WTC11 (cell line): Measurements from ENCODE around the gene EGFR.

Source experiments
- CREB1 ChIP-seq: sonication (generic); formaldehyde crosslinking; IDR thresholded peaks from 2 replicates; pipeline ENCODE4 v1.8.0; 2023; ENCODE audit warnings: mild to moderate bottlenecking, missing genetic modification reagents
- CTCF ChIP-seq: fragments of 200-600 bp; IDR thresholded peaks from 2 replicates; pipeline ENCODE4 v1.8.0; 2022; ENCODE audit warnings: antibody characterized with exemption
- NR2C2 ChIP-seq: sonication (generic); formaldehyde crosslinking; IDR thresholded peaks from 2 replicates; pipeline ENCODE4 v1.8.0; 2022; ENCODE audit warnings: mild to moderate bottlenecking, missing genetic modification reagents
- TF ChIP-seq, protein P1 (sequence below): sonication (generic); formaldehyde crosslinking; IDR thresholded peaks from 2 replicates; pipeline ENCODE4 v1.8.1; 2022; ENCODE audit warnings: missing genetic modification reagents, borderline replicate concordance

GRCh38 chr7:55048221-55048859 is 29.5 kb downstream of the EGFR start:
- TF ChIP-seq CREB1 (CRISPR knock-in tag) = no peak
- no peak for TF ChIP-seq NR2C2 (CRISPR knock-in tag)
- TF ChIP-seq, protein P1, sequence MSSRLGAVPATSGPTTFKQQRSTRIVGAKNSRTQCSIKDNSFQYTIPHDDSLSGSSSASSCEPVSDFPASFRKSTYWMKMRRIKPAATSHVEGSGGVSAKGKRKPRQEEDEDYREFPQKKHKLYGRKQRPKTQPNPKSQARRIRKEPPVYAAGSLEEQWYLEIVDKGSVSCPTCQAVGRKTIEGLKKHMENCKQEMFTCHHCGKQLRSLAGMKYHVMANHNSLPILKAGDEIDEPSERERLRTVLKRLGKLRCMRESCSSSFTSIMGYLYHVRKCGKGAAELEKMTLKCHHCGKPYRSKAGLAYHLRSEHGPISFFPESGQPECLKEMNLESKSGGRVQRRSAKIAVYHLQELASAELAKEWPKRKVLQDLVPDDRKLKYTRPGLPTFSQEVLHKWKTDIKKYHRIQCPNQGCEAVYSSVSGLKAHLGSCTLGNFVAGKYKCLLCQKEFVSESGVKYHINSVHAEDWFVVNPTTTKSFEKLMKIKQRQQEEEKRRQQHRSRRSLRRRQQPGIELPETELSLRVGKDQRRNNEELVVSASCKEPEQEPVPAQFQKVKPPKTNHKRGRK (CRISPR knock-in tag) = no peak
- no peak for TF ChIP-seq CTCF
